Colonic mucosa (tissue), 4 donors: ENCODE results near the gene REG4. TPM values are rescaled to one million over a fixed set of nuclear protein-coding genes. Genes with fewer than 3 reads are reported as not detected.

Source experiments
- DNase-seq: peaks from one replicate; pipeline ENCODE4 v3.0.0-alpha.2; 2020
- H3K27ac ChIP-seq: fragments of 200-600 bp; one replicate; pipeline ENCODE4 v1.8.0; 2021
- H3K27me3 ChIP-seq: fragments of 200-600 bp; one replicate; pipeline ENCODE4 v1.8.0; 2021
- H3K36me3 ChIP-seq: fragments of 200-600 bp; one replicate; pipeline ENCODE4 v1.8.0; 2021
- H3K4me1 ChIP-seq: fragments of 200-600 bp; one replicate; pipeline ENCODE4 v1.8.0; 2021; ENCODE audit warnings: mild to moderate bottlenecking
- H3K4me3 ChIP-seq: fragments of 200-600 bp; one replicate; pipeline ENCODE4 v1.8.0; 2021
- H3K9ac ChIP-seq, 2 donors: one replicate each; pipeline ENCODE4 v1.7.0; 2013; ENCODE audit warnings: control low read depth in 2 of 2, low read depth in 2 of 2, low read length in 2 of 2
- H3K9me3 ChIP-seq: fragments of 200-600 bp; one replicate; pipeline ENCODE4 v1.8.0; 2021
- intact Hi-C: fragments of 100-400 bp; cut with DNase I; formaldehyde crosslinking; loops from one replicate; pipeline ENCODE4 v1.14.1; 2022
- total RNA-seq, 2 donors: library from RNA; stranded (reverse); fragmentation: NEBNext Ultra II Directional in 1 of 2; extraction: Animal tissue kit (Norgen Biotek cat#: 25700) in 1 of 2; gene quantifications; one replicate each; pipeline ENCODE4 v1.2.1, GENCODE V29; 2021
- TF ChIP-seq, protein P1 (sequence below): fragments of 200-600 bp; IDR thresholded peaks from one replicate; pipeline ENCODE4 v1.8.0; 2022; ENCODE audit warnings: antibody characterized with exemption, mild to moderate bottlenecking
- donor health status: healthy.
- donor health status: DM: no; HTN: no; CAD: no.
- donor health status: DM: no; HTN: no; CAD: no.

The REG4 gene
- total RNA-seq, 2 donors from 2014 or later, result 90.2 to 169 TPM

DNA sequence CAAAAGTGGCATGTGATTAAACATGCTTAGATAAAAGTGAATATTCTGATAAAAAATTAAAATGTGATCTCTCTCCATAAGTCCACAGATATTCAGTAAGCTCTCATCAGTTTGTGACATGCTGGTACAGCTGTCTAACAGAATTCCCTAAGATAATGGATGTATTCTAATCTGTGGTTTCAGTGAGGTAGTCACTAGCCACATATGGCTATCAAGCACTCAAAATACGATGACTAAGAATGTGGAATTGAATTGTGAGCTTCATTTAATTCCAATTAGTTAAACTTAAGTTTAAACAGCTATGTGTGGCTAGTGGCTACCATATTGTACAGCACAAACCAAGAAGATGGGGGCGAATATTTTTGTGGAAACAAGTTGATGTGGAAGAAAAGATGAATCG, 4.1 kb upstream of the REG4 start:
- H3K9me3 ChIP-seq, result no peaks in the 10 kb centered on the region
- no peak for DNase-seq
- no peak overlapping the region for H3K27ac ChIP-seq
- H3K36me3 ChIP-seq, result no peaks in the 10 kb centered on the region
- no peak overlapping the region for H3K9ac ChIP-seq
- TF ChIP-seq, protein P1, sequence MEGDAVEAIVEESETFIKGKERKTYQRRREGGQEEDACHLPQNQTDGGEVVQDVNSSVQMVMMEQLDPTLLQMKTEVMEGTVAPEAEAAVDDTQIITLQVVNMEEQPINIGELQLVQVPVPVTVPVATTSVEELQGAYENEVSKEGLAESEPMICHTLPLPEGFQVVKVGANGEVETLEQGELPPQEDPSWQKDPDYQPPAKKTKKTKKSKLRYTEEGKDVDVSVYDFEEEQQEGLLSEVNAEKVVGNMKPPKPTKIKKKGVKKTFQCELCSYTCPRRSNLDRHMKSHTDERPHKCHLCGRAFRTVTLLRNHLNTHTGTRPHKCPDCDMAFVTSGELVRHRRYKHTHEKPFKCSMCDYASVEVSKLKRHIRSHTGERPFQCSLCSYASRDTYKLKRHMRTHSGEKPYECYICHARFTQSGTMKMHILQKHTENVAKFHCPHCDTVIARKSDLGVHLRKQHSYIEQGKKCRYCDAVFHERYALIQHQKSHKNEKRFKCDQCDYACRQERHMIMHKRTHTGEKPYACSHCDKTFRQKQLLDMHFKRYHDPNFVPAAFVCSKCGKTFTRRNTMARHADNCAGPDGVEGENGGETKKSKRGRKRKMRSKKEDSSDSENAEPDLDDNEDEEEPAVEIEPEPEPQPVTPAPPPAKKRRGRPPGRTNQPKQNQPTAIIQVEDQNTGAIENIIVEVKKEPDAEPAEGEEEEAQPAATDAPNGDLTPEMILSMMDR, result no peak
- no peak overlapping the region for H3K4me3 ChIP-seq
- no peaks in the 10 kb centered on the region for H3K27me3 ChIP-seq
- intact Hi-C loops, result no loop called here
- peaks cover 3% of the 10 kb centered on the region for H3K4me1 ChIP-seq

DNA sequence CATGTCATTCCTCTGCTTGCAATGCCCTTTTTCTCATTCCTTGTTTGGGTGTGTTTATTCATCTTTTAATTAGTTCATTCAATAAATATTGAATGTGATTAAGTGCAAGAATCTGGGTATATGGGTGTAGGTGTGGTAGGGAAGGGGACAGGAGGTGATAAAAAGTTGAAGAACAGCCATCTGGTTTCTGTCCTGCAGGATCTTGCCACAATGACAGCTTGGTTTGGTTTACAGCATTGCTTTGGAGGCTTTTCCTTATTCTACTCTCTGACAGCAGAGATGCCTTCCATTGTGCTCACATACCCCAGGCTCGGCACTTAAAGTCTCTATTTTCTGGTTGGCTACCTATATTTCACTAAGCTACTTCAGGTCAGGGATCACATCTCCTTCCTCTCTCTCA, 3.0 kb upstream of the REG4 start:
- H3K4me1 ChIP-seq, result peaks cover 3% of the 10 kb centered on the region
- no peak overlapping the region for H3K4me3 ChIP-seq
- no peaks in the 10 kb centered on the region for H3K9me3 ChIP-seq
- H3K36me3 ChIP-seq, result no peaks in the 10 kb centered on the region
- TF ChIP-seq, protein P1, result no peak
- H3K9ac ChIP-seq, result no peak overlapping the region
- intact Hi-C loops, result no loop called here
- H3K27me3 ChIP-seq, result no peaks in the 10 kb centered on the region
- H3K27ac ChIP-seq, result no peak overlapping the region
- DNase-seq, result no peak

DNA sequence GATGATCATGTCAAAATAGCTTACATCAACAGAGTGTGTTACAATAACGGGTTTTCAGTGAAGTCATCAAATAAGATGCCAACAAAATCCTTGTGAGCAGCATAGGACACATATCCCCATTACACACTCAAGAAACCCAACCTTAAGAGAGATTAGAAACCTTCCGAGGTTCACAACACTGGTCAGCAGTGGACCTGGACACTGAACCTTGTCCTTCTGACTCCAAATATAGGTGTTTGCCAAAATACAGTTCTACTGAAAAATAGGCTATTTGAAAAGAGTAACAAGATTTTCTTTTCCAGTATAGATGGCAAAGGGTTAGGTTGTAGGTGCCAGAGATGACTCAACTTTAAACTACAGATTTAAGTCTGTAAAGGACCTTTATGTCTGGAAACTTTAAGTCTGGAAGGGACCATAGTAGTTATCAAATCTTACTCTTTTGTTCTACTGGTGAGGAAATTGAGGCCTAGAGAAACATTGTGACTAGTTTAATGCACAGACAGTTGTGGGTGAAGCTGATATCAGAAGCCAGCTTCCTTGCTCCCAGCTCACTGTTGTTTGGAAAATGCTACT, 811 bp upstream of the REG4 start:
- intact Hi-C loops, result no loop called here
- Histone ChIP-seq H3K36me3 (no peaks in the 10 kb centered on the region), H3K4me3 (no peak overlapping the region), H3K27me3 (no peaks in the 10 kb centered on the region), H3K9ac (no peak overlapping the region), H3K27ac (no peak overlapping the region), H3K4me1 (peaks cover 3% of the 10 kb centered on the region), H3K9me3 (no peaks in the 10 kb centered on the region)
- TF ChIP-seq, protein P1, result no peak
- no peak for DNase-seq

DNA sequence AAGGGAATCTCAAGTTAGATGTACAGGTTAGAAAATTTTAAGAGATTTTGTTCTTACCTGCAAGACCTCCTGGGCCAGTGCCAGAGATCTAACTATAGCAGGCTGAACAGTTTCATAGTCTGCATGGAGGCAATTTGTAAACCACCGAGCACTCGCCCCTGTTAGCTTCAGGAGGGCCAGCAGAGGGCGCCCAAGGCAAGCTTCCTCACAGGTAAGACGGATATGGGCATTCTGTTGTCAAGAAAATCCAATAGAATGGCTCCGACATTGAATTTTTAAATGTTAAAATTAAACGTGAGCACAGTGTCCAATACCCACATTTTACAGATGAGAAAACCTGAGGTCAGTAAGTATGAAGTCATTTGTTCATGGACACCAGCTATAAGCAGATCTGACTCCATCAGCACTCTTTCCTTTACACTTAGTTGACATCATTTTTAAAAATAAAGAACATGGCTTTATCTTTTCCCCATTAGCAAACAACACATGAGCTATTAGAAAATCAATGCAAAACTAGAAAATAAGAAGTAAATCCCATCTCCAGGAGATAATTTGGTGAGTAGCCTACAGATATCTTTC, 2.2 kb downstream of the REG4 start:
- Histone ChIP-seq H3K27me3 (no peaks in the 10 kb centered on the region), H3K36me3 (no peaks in the 10 kb centered on the region), H3K27ac (no peak overlapping the region), H3K9me3 (no peaks in the 10 kb centered on the region), H3K4me1 (no peaks in the 10 kb centered on the region), H3K9ac (no peak overlapping the region), H3K4me3 (no peak overlapping the region)
- intact Hi-C loops, result loop anchor here (5.0 kb wide), 2 partner anchors 58 to 67 kb away; no protein-coding TSS in a partner anchor
- TF ChIP-seq, protein P1, result peak; percentile 92
- peak; percentile 84 for DNase-seq

DNA sequence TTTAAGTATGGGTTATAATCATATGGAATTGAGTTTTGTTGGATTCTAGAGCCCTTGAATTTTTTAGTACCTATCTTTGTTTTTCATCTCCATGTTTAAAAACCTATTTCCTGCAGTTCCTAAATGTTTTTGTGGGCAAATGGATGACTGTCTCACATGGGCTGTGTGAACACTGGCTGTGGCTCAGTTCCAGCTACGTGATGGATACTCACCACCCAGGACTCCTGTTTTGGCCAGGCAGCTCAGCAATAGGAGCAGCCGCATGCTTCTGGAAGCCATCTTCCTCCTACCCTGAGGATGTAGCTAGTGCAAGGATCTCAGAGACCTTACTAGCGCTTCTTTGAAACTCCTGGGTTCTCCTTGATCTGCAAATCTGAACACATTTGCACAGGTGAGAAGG, 2.8 kb downstream of the REG4 start:
- TF ChIP-seq, protein P1, result no peak
- Histone ChIP-seq H3K4me3 (no peak overlapping the region), H3K27me3 (no peaks in the 10 kb centered on the region), H3K27ac (no peak overlapping the region), H3K36me3 (no peaks in the 10 kb centered on the region), H3K9ac (peak overlapping the region in 1 of 2 donors; percentile 13), H3K4me1 (no peaks in the 10 kb centered on the region), H3K9me3 (no peaks in the 10 kb centered on the region)
- intact Hi-C loops, result loop anchor here (5.0 kb wide), 2 partner anchors 59 to 66 kb away; no protein-coding TSS in a partner anchor
- DNase-seq, result no peak
